Activated CD4-positive, alpha-beta T cell treated with anti-CD3 and anti-CD28 coated beads for 24 hours (primary cell): Measurements from ENCODE around the gene RBMS3.
"Not testable (repeated sequence)": the region's sequence is repeated elsewhere in the genome, so short reads cannot be mapped to it uniquely, and the experiment has no call there.

Experiments
- DNase-seq, 2 donors: peaks; one replicate each; pipeline ENCODE4 v3.0.0-alpha.2; 2020; ENCODE audit warnings: low read depth in 2 of 2

RBMS3 gene

GRCh38 chr3:29339016-29339833, 58.4 kb downstream of the RBMS3 start:
- DNase-seq: no peak

DNA sequence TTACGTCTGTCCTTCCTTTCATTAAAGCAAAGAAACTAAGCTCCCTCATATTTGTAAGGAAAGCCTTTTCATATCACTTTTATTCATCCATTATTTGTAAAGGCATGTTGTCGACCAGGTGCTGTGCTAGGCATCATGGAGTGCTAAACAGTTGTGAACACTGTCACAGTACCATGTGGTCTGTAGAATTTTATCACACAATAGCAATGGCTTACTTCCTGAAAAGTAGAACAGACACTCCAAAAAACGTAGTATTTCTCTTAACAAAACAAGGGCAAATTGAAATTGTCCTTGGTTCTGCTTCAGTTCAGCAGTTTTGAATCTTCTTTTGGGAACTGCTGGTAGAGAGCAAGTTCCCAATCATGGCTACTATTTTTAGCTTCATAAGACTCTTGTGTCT, 63.3 kb downstream of the RBMS3 start:
- DNase-seq: no peak

GRCh38 chr3:29344935-29345334, 64.1 kb downstream of the RBMS3 start:
- no peak for DNase-seq

GRCh38 chr3:29345516-29346300, 64.8 kb downstream of the RBMS3 start:
- no peak for DNase-seq

DNA sequence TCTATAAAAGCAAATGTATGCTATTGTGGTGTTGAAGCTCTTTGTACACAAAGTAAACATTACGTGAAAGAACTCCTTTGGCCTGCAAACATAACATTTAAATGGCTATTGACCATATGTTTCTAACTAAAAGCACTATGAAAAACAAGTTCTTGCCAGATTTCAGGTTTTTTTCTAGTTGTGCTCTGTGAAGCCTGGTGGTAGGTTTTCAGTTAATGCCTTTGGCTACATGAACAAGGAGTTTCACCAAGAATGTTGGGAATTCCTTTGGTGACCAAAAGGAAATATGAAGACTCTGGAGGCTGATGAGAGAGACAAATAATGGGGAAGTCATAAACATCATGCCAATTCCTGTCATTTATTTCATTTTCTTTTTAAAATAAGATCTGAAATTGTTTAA, 66.0 kb downstream of the RBMS3 start:
- DNase-seq: no peak

GRCh38 chr3:29347412-29347811, 66.5 kb downstream of the RBMS3 start:
- no peak for DNase-seq

DNA sequence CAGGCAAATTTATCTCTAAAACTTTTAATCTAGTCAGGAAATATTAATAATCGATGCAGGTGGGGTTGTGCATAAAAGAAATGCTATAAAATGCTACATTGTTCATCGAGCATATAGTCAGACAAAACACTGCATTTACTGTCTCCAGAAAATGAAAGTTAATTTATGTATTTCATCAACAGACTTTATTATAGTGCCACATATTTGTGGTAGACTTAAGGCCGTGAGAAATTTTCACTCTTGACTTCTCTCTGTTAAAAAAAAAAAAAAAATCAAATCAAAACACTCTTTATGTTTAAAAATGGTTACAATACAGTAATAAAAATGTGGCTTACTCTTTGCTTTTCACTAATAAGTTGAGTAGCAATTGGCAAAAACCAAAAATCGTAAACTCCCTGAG, 67.4 kb downstream of the RBMS3 start:
- no peak for DNase-seq

DNA sequence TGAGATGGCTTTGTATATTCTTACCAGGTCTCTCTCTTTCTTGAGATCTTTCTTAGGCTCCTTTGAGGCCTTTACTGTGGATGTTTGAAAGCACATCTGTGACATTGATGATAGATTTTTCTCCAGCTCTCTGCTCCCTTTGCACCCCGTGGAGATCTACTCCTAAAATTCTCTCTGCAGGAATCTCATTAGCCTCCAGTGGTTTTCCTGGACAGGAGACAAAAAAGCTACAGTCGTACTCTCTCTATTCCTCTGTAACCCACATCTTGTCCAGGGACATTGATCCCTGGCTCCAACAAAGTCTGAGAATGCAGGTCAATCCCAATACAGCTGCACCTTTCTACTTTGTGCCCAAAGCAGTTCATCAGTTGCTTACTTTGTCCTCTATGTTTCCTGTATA, 68.2 kb downstream of the RBMS3 start:
- DNase-seq: no peak

GRCh38 chr3:29353807-29354206, 72.9 kb downstream of the RBMS3 start:
- DNase-seq: no peak

GRCh38 chr3:29354894-29355293, 74.0 kb downstream of the RBMS3 start:
- DNase-seq: no peak

DNA sequence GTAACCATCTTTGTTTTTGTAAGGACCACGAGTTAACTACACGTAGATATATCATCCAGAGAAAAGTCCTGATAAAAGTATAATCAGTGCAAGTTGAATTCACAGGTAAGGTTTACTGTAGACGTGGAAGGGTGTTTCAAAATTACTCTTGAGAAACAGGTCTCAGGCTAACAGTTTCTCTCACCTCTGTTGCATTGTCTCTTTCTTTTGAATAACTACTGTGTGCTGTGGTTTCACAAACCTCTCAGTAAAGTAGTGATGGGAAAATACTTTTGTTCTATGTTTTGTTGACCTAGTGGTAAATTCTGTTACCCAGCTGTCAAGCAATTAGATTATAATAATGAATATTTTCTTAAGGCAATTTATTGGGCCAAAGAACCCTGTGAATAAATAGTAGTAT, 75.2 kb downstream of the RBMS3 start:
- no peak for DNase-seq

DNA sequence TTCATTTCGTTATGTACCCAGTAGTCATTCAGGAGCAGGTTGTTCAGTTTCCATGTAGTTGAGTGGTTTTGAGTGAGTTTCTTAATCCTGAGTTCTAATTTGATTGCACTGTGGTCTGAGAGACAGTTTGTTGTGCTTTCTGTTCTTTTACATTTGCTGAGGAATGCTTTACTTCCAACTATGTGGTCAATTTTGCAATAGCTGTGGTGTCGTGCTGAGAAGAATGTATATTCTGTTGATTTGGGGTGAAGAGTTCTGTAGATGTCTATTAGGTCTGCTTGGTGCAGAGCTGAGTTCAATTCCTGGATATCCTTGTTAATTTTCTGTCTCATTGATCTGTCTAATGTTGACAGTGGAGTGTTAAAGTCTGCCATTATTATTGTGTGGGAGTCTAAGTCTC, 79.4 kb downstream of the RBMS3 start:
- not testable (repeated sequence) for DNase-seq

DNA sequence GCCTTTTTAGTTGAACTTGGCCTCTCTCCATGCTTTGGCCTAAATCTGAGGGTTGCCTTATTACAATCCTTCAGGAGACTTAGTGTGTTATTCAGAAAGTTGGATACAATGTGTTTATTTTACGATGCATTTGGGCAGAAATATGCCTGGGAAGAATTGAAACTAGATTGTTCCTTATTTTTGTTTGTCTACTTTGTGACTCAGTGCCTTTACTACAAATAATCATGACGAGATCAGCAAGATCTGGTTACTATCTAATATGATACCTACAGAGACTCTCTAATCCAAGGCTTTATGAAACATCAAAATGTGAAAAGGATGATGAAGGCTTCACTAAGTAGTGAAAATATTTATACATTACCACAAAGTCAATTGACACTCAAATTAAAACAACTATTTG, 82.2 kb downstream of the RBMS3 start:
- no peak for DNase-seq

GRCh38 chr3:29370021-29370420, 89.2 kb downstream of the RBMS3 start:
- DNase-seq: no peak

- no peak for DNase-seq
Observed at GRCh38 chr3:29370476-29371420, 89.9 kb downstream of the RBMS3 start.

GRCh38 chr3:29373131-29373680, 92.3 kb downstream of the RBMS3 start:
- no peak for DNase-seq

DNA sequence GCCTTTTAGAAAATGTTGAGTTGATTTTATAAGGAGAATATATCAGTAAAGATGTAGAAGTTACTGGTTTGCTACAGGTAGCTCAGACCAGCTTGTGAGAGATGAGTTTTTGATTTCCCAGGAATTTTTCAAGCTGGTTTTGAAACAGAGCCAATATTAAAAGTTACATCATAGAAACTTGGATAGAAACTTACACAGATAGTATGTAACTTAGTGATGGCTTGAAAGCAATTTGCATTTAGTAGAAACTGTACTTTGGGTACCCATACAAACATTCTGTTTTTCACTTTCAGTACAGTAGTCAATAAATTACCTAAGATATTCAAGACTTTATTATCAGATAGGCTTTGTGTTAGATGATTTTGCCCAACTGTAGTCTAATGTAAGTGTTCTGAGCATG, 93.4 kb downstream of the RBMS3 start:
- no peak for DNase-seq

DNA sequence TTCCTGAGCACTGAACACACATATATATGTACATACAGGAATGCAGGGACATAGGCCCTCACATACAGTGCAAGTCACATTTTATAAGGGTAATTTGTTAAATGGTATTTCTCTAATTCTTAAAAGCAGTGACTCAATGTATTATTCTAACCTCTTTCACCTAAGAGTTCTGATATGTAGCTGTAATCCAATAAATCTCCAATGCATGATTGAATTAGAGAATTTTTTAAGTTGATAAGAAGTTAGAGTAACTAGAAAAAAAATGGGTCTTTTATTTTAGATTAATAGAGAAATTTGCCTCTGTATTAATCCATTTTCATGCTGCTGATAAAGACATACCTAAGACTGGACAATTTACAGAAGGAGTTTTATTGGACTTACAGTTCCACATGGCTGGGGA, 98.2 kb downstream of the RBMS3 start:
- no peak for DNase-seq

DNA sequence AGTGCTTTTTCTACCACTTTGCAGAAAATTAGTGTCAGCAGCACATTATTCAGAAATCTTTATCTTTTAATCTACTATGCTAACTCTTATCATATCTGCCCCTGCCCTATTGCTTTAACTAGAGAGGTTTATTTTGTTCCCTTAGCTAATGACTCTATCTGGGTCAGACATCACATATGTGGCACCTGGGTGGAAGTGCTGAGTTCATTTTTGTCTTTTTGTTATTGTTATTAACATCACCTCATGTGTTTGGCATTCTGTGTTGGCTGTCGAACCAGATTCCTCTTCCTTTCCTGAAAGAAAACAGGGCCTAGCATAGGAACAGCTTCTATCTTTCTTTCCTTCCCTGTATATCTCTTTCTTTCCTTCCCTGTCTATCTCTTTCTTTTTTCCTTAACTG, 100.7 kb downstream of the RBMS3 start:
- no peak for DNase-seq

DNA sequence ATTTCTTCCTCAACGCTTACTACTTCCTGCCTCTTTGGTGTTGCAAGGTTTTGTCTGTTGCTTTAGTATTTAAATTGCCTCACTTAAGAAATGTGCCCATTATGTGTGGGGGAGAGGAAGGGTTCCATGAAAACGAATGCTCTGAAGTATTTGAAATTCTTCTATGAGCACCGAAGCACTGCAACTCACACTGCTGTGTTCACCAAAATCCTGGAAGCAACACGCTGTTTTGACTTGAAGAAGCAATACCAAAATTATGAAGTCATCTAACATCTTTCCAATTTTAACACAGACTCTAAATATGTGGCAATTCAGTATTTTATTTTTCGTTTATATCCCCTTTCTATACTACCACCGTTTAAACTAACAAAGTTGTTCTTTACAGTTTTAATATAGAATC, 101.5 kb downstream of the RBMS3 start:
- DNase-seq: no peak

DNA sequence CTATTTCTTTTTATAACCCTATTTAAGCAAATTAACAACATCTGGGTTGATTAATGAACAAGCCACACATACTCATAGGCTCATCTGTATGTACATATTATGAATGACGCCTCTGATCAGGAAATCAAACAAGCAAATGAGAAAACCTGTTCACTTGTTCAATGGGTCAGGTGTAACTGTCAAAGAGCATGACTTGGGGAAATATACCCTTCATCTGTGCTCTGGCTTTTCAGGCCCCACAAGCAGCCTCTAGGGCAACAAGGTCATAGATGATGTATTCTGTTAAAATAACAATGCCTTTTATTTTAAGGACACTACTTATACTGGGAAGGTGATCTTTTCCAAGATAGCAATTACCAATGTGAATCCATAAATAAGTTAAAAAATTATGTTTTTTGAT, 102.0 kb downstream of the RBMS3 start:
- no peak for DNase-seq

GRCh38 chr3:29384640-29385039, 103.8 kb downstream of the RBMS3 start:
- DNase-seq: no peak
